ENCODE results near the gene MTHFD2L.

GRCh38 chr4:74254386-74254785 is 96.5 kb downstream of the MTHFD2L start:
- TF ChIP-seq EZH2 (IDR thresholded peaks at IDR 0.05; ENCODE audit: low read length, unreplicated experiment) (no peak), CTCF (conservative IDR thresholded peaks at IDR 0.05; ENCODE audit: low read depth, low read length) (no peak), EZH2phosphoT487 (IDR thresholded peaks at IDR 0.05; ENCODE audit: borderline replicate concordance, low read length) (no peak)

Data from PC-3 (cell line).